Chondrocyte (in vitro differentiated cells): Measurements from ENCODE around the gene F10. TPM values are rescaled to one million over a fixed set of nuclear protein-coding genes. Genes with fewer than 3 reads are reported as not detected.
"Not testable (repeated sequence)": the region's sequence is repeated elsewhere in the genome, so short reads cannot be mapped to it uniquely, and the experiment has no call there.

ENCODE experiments used
- DNase-seq: peaks from one replicate; pipeline ENCODE4 v3.0.0; 2021; ENCODE audit warnings: mixed read lengths, low spot score
- H3K27ac Mint-ChIP-seq: one replicate; pipeline ENCODE4 v1.8.0; 2021; ENCODE audit warnings: mild to moderate bottlenecking, moderate library complexity, mixed read lengths; ENCODE audit not compliant: unreplicated experiment
- H3K27me3 Mint-ChIP-seq: 2 replicates; pipeline ENCODE4 v1.8.0; 2021; ENCODE audit warnings: low read depth, mixed read lengths
- H3K36me3 Mint-ChIP-seq: 2 replicates; pipeline ENCODE4 v1.8.0; 2021; ENCODE audit warnings: low read depth, mixed read lengths
- H3K4me1 Mint-ChIP-seq: 2 replicates; pipeline ENCODE4 v1.8.0; 2021; ENCODE audit warnings: low read depth, mild to moderate bottlenecking, mixed read lengths
- H3K4me3 Mint-ChIP-seq: one replicate; pipeline ENCODE4 v1.8.0; 2021; ENCODE audit warnings: mild to moderate bottlenecking, moderate library complexity, mixed read lengths; ENCODE audit not compliant: unreplicated experiment
- H3K9me3 Mint-ChIP-seq: 2 replicates; pipeline ENCODE4 v1.8.0; 2021; ENCODE audit warnings: low read depth, mixed read lengths
- total RNA-seq: library from RNA; stranded (reverse); gene quantifications from 3 replicates; pipeline ENCODE4 v1.2.1, GENCODE V29; 2021
- TF ChIP-seq, protein P1 (sequence below): fragments of 200-600 bp; sonication (generic); IDR thresholded peaks from 2 replicates; pipeline ENCODE4 v1.5.0; 2021; ENCODE audit warnings: antibody characterized with exemption, mild to moderate bottlenecking, moderate library complexity

F10 gene
- total RNA-seq, 1 donor from 2014 or later: 1.9 TPM

- Mint-ChIP-seq H3K9me3 (peaks cover 11% of the 10 kb centered on the region), H3K4me3 (no peak overlapping the region), H3K4me1 (no peaks in the 10 kb centered on the region), H3K27me3 (peaks cover 6% of the 10 kb centered on the region), H3K27ac (no peak overlapping the region), H3K36me3 (peaks cover 7% of the 10 kb centered on the region)
- TF ChIP-seq, protein P1, sequence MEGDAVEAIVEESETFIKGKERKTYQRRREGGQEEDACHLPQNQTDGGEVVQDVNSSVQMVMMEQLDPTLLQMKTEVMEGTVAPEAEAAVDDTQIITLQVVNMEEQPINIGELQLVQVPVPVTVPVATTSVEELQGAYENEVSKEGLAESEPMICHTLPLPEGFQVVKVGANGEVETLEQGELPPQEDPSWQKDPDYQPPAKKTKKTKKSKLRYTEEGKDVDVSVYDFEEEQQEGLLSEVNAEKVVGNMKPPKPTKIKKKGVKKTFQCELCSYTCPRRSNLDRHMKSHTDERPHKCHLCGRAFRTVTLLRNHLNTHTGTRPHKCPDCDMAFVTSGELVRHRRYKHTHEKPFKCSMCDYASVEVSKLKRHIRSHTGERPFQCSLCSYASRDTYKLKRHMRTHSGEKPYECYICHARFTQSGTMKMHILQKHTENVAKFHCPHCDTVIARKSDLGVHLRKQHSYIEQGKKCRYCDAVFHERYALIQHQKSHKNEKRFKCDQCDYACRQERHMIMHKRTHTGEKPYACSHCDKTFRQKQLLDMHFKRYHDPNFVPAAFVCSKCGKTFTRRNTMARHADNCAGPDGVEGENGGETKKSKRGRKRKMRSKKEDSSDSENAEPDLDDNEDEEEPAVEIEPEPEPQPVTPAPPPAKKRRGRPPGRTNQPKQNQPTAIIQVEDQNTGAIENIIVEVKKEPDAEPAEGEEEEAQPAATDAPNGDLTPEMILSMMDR: no peak
- DNase-seq: peak; percentile 83
Measured at GRCh38 chr13:113076681-113077401, 45.8 kb upstream of the F10 start.

GRCh38 chr13:113077566-113077952, 45.0 kb upstream of the F10 start:
- Mint-ChIP-seq H3K9me3 (peaks cover 5% of the 10 kb centered on the region), H3K27me3 (peaks cover 6% of the 10 kb centered on the region)
- TF ChIP-seq, protein P1: no peak

GRCh38 chr13:113077953-113078901, 44.4 kb upstream of the F10 start:
- peaks cover 5% of the 10 kb centered on the region for H3K36me3 Mint-ChIP-seq
- H3K27me3 Mint-ChIP-seq: peaks cover 6% of the 10 kb centered on the region
- H3K27ac Mint-ChIP-seq: no peak overlapping the region
- H3K4me1 Mint-ChIP-seq: no peaks in the 10 kb centered on the region
- TF ChIP-seq, protein P1: no peak
- peak; percentile 79 for DNase-seq
- H3K9me3 Mint-ChIP-seq: no peaks in the 10 kb centered on the region
- no peak overlapping the region for H3K4me3 Mint-ChIP-seq

More at GRCh38 chr13:113077566-113077952, 45.0 kb upstream of the F10 start:
- Mint-ChIP-seq H3K4me1 (no peaks in the 10 kb centered on the region), H3K4me3 (no peak overlapping the region), H3K27ac (no peak overlapping the region), H3K36me3 (peaks cover 5% of the 10 kb centered on the region)
- peak; percentile 63 for DNase-seq

GRCh38 chr13:113078902-113079780, 43.5 kb upstream of the F10 start:
- no peak overlapping the region for H3K27ac Mint-ChIP-seq
- H3K4me1 Mint-ChIP-seq: no peaks in the 10 kb centered on the region
- H3K27me3 Mint-ChIP-seq: peaks cover 6% of the 10 kb centered on the region
- H3K9me3 Mint-ChIP-seq: no peaks in the 10 kb centered on the region
- DNase-seq: peak; percentile 62
- peaks cover 3% of the 10 kb centered on the region for H3K36me3 Mint-ChIP-seq
- TF ChIP-seq, protein P1: no peak
- H3K4me3 Mint-ChIP-seq: no peak overlapping the region

GRCh38 chr13:113079781-113080080, 42.9 kb upstream of the F10 start:
- peak; percentile 74 for DNase-seq
- not testable (repeated sequence) for H3K9me3 Mint-ChIP-seq, H3K4me3 Mint-ChIP-seq, H3K27me3 Mint-ChIP-seq, H3K36me3 Mint-ChIP-seq, H3K27ac Mint-ChIP-seq, H3K4me1 Mint-ChIP-seq
